Measurements from ENCODE around the gene DLG2.
"Not testable (repeated sequence)": the region's sequence is repeated elsewhere in the genome, so short reads cannot be mapped to it uniquely, and the experiment has no call there.

- not testable (repeated sequence) for TF ChIP-seq CTCF (IDR thresholded peaks at IDR 0.05); ZFX (IDR thresholded peaks at IDR 0.05; ENCODE audit: borderline replicate concordance)
Measured at GRCh38 chr11:84840201-84840600, 786.9 kb downstream of the DLG2 start.

Data from 22Rv1 (cell line).